Ammon's horn (tissue), 1 donor: Measurements from ENCODE around the gene MZT2A.
"Not testable (repeated sequence)": the region's sequence is repeated elsewhere in the genome, so short reads cannot be mapped to it uniquely, and the experiment has no call there.

Source experiments
- DNase-seq: peaks from one replicate; pipeline ENCODE4 v3.0.0-alpha.2; 2016; ENCODE audit warnings: low spot score

MZT2A gene

GRCh38 chr2:131491469-131491836 lies 744 bp downstream of the MZT2A start:
- DNase-seq, result not testable (repeated sequence)

- peak; percentile 24 for DNase-seq
Measured at GRCh38 chr2:131490616-131491468, 1.4 kb downstream of the MZT2A start.

- no peak for DNase-seq
Measured at GRCh38 chr2:131488306-131489205, 3.6 kb downstream of the MZT2A start.

- not testable (repeated sequence) for DNase-seq
Measured at GRCh38 chr2:131486201-131486902, 5.8 kb downstream of the MZT2A start.

- DNase-seq, result not testable (repeated sequence)
Measured at GRCh38 chr2:131484906-131485460, 7.2 kb downstream of the MZT2A start.

GRCh38 chr2:131483981-131484820 lies 8.0 kb downstream of the MZT2A start:
- DNase-seq, result not testable (repeated sequence)

GRCh38 chr2:131482506-131483155 lies 9.6 kb downstream of the MZT2A start:
- not testable (repeated sequence) for DNase-seq

- not testable (repeated sequence) for DNase-seq
Measured at GRCh38 chr2:131480351-131480750, 11.8 kb downstream of the MZT2A start.

GRCh38 chr2:131478850-131479461 lies 13.2 kb downstream of the MZT2A start:
- DNase-seq, result not testable (repeated sequence)

GRCh38 chr2:131478074-131478849 lies 13.9 kb downstream of the MZT2A start:
- DNase-seq, result not testable (repeated sequence)

- not testable (repeated sequence) for DNase-seq
Measured at GRCh38 chr2:131477227-131477626, 15.0 kb downstream of the MZT2A start.

GRCh38 chr2:131476363-131476762 lies 15.8 kb downstream of the MZT2A start:
- DNase-seq, result not testable (repeated sequence)

GRCh38 chr2:131475831-131476230 lies 16.4 kb downstream of the MZT2A start, which contains the start of gene TUBA3D:
TSS of gene TUBA3D (plus strand) at chr2:131476119. CDS start at chr2:131476200, 81 bp downstream.
- no peak for DNase-seq

GRCh38 chr2:131473266-131473665 lies 18.9 kb downstream of the MZT2A start:
- not testable (repeated sequence) for DNase-seq

GRCh38 chr2:131471624-131472023 lies 20.6 kb downstream of the MZT2A start:
- DNase-seq, result not testable (repeated sequence)

- DNase-seq, result not testable (repeated sequence)
Measured at GRCh38 chr2:131470944-131471343, 21.3 kb downstream of the MZT2A start.

GRCh38 chr2:131467722-131468121 lies 24.5 kb downstream of the MZT2A start:
- peak; percentile 24 for DNase-seq

- not testable (repeated sequence) for DNase-seq
Measured at GRCh38 chr2:131454914-131455313, 37.3 kb downstream of the MZT2A start.
